GM10248 (cell line): ENCODE results near the gene RXRA.
A peak's percentile ranks its signal among the peaks of the same experiment; 100 is the strongest.

ENCODE experiments used
- CTCF ChIA-PET: fragments of 300-600 bp; sonication (Branson Sonifier 250); formaldehyde crosslinking; extraction: SDS; loops from one replicate; lab custom pipeline; 2021; ENCODE audit warnings: antibody characterized with exemption; lab: Yijun Ruan, JAX
- POLR2A ChIA-PET: fragments of 350-650 bp; sonication (Branson Sonifier 250); formaldehyde crosslinking; extraction: SDS; loops from one replicate; lab custom pipeline; 2020; ENCODE audit warnings: antibody characterized with exemption; lab: Yijun Ruan, JAX
- DNase-seq: peaks from one replicate; pipeline ENCODE4 v3.0.0; 2012; ENCODE audit errors: extremely low spot score
- TF ChIP-seq, protein P1 (sequence below): IDR thresholded peaks from 2 replicates; pipeline ENCODE4 v1.5.1; 2012; ENCODE audit warnings: mild to moderate bottlenecking, low read depth; ENCODE audit errors: extremely low read depth, missing control alignments, control extremely low read depth

Gene RXRA

GRCh38 chr9:134325096-134325812 is 1.0 kb upstream of the RXRA start:
- TF ChIP-seq, protein P1, sequence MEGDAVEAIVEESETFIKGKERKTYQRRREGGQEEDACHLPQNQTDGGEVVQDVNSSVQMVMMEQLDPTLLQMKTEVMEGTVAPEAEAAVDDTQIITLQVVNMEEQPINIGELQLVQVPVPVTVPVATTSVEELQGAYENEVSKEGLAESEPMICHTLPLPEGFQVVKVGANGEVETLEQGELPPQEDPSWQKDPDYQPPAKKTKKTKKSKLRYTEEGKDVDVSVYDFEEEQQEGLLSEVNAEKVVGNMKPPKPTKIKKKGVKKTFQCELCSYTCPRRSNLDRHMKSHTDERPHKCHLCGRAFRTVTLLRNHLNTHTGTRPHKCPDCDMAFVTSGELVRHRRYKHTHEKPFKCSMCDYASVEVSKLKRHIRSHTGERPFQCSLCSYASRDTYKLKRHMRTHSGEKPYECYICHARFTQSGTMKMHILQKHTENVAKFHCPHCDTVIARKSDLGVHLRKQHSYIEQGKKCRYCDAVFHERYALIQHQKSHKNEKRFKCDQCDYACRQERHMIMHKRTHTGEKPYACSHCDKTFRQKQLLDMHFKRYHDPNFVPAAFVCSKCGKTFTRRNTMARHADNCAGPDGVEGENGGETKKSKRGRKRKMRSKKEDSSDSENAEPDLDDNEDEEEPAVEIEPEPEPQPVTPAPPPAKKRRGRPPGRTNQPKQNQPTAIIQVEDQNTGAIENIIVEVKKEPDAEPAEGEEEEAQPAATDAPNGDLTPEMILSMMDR = no peak
- POLR2A ChIA-PET = no interaction called here
- no peak for DNase-seq
- CTCF ChIA-PET = interaction anchor here (1.7 kb wide), 1 partner anchor 123 kb away, joined by 3 read pairs; no protein-coding TSS in a partner anchor

DNA sequence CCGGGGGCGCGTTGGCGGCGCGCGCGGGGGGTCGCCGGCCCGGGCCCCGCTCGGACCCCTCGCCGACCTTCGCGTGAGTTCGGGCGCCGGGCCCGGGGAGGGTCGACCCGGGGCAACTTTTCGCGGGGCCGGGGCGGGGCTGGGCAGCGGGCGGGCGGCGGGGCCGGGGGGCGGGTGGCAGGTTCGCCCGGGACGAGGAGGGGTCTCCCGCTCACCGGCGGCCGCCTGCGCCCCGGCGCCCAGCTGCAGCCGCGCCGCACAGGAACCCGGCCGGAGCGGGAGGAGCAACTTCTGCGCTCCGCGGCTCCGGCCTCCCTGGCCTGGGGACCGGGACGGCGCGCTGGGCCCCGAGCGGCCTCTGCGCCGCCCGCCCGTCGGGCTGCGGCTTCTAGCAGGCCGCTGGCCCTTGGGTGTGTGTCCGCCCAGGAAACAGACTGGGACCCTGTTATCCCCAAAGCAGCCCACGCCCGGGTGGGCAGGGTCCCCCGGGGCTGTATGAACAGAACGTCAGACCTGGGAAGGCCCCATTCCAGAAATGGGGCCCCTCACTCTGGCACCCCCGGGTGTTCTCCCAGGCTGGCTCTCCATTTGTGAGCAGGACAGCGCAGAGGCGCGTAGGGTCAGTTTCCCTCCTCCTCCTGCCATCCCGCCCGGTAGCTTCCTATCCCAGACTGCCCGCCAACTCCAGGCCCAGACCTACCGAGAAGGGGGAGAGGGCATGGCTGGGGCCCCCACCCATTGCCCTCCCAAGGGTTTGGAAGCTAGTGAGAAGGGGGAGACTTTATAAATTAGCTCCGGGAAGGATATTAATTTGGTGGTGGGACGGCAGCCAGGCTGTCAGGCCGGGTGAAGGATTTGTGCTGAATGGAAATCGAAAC is 708 bp downstream of the RXRA start:
- CTCF ChIA-PET = interaction anchor here (0.9 to 1.4 kb wide), 3 partner anchors 9 to 156 kb away, joined by 3 read pairs; no protein-coding TSS in a partner anchor
- peak; percentile 55 for DNase-seq
- POLR2A ChIA-PET = no interaction called here

GRCh38 chr9:134327671-134328231 is 1.5 kb downstream of the RXRA start:
- CTCF ChIA-PET = interaction anchor here (0.9 to 1.4 kb wide), 3 partner anchors 10 to 157 kb away, joined by 3 read pairs; no protein-coding TSS in a partner anchor
- TF ChIP-seq, protein P1 = no peak
- DNase-seq = no peak
- POLR2A ChIA-PET = interaction anchor here (0.5 kb wide), 1 partner anchor 125 kb away, joined by 3 read pairs; no protein-coding TSS in a partner anchor

More for the DNA sequence above, 708 bp downstream of the RXRA start:
- TF ChIP-seq, protein P1 = no peak

- no peak for DNase-seq
- CTCF ChIA-PET = interaction anchor here (1.4 kb wide), 1 partner anchor 157 kb away, joined by 3 read pairs; no protein-coding TSS in a partner anchor
- POLR2A ChIA-PET = no interaction called here
- TF ChIP-seq, protein P1 = no peak
Observed at GRCh38 chr9:134328341-134328840, 2.1 kb downstream of the RXRA start.

- TF ChIP-seq, protein P1 = no peak
- CTCF ChIA-PET = interaction anchor here (1.4 kb wide), 1 partner anchor 158 kb away, joined by 3 read pairs; no protein-coding TSS in a partner anchor
- POLR2A ChIA-PET = no interaction called here
- no peak for DNase-seq
Observed at GRCh38 chr9:134328841-134329575, 2.8 kb downstream of the RXRA start.
